MCF 10A (cell line): Measurements from ENCODE around the gene MED13L. TPM values are rescaled to one million over a fixed set of nuclear protein-coding genes. Genes with fewer than 3 reads are reported as not detected.

Experiments
- BruUV-seq: library from RNA; stranded (reverse); fragments of 400-500 nt; replicated peaks from 2 replicates; lab custom pipeline; 2021; lab: Mats Ljungman, UMichigan
- CTCF ChIA-PET: fragments of 300-600 bp; sonication (Branson Sonifier 250); formaldehyde crosslinking; extraction: SDS; loops from one replicate; lab custom pipeline; 2021; ENCODE audit warnings: antibody characterized with exemption, inconsistent platforms; lab: Yijun Ruan, JAX
- POLR2A ChIA-PET: fragments of 300-600, 350-650 bp; sonication (Branson Sonifier 250); formaldehyde crosslinking; extraction: SDS; loops from one replicate; lab custom pipeline; 2020; ENCODE audit warnings: antibody characterized with exemption, inconsistent platforms; lab: Yijun Ruan, JAX
- DNase-seq: peaks from one replicate; pipeline ENCODE4 v3.0.0-alpha.2; 2018; ENCODE audit not compliant: unreplicated experiment
- H3K27ac Mint-ChIP-seq: one replicate; pipeline ENCODE4 v1.8.0; 2022; ENCODE audit warnings: mild to moderate bottlenecking, low read depth, mixed read lengths; ENCODE audit not compliant: unreplicated experiment
- H3K27me3 Mint-ChIP-seq: one replicate; pipeline ENCODE4 v1.8.0; 2022; ENCODE audit warnings: mixed read lengths; ENCODE audit not compliant: insufficient read depth, unreplicated experiment
- H3K36me3 Mint-ChIP-seq: one replicate; pipeline ENCODE4 v1.8.0; 2022; ENCODE audit warnings: mild to moderate bottlenecking, moderate library complexity, mixed read lengths; ENCODE audit not compliant: insufficient read depth, unreplicated experiment
- H3K4me1 Mint-ChIP-seq: one replicate; pipeline ENCODE4 v1.8.0; 2022; ENCODE audit warnings: mixed read lengths; ENCODE audit not compliant: insufficient read depth, unreplicated experiment
- H3K4me3 Mint-ChIP-seq: one replicate; pipeline ENCODE4 v1.8.0; 2022; ENCODE audit warnings: mild to moderate bottlenecking, moderate library complexity, mixed read lengths; ENCODE audit not compliant: unreplicated experiment
- H3K9me3 Mint-ChIP-seq: one replicate; pipeline ENCODE4 v1.8.0; 2022; ENCODE audit warnings: mixed read lengths; ENCODE audit not compliant: unreplicated experiment
- CTCF ChIP-seq: fragments of 200-600 bp; IDR thresholded peaks from one replicate; pipeline ENCODE4 v1.8.0; 2022; ENCODE audit warnings: antibody characterized with exemption, mild to moderate bottlenecking; ENCODE audit not compliant: unreplicated experiment
- intact Hi-C: fragments of 100-400 bp; cut with micrococcal nuclease; formaldehyde crosslinking; loops from 2 replicates; pipeline ENCODE4 v1.14.1; 2022
- total RNA-seq: library from RNA; stranded (reverse); gene quantifications from 2 replicates; pipeline ENCODE4 v1.2.3, GENCODE V29; 2022

The MED13L gene
- total RNA-seq, 1 experiment from 2014 or later: 91.6 TPM

DNA sequence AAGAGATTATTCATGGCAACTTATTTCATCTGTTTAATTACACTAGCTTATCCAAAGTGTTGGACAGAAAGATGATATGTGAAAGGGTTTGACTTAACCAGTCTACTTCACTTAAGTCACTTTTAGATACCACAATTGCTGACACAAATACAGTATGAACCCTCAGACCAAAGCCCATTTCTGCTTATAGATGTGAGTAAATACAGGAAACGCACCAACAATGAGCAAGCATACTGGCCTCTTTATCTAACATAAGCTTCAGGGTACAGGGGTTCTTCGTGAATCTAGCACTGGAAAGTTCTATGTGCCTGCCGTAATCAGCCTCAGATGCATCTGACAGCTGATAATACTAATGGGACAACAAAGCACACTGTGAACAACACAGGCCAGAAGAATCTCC, 209.6 kb downstream of the MED13L start:
- intact Hi-C loops: loop anchor here (5.0 kb wide), 1 partner anchor 74 kb away; no protein-coding TSS in a partner anchor
- POLR2A ChIA-PET: interaction anchor here (1.0 to 1.8 kb wide), 3 partner anchors 9 to 53 kb away, joined by 4 to 6 read pairs (median 4); no protein-coding TSS in a partner anchor
- peaks cover 22% of the 10 kb centered on the region for H3K4me1 Mint-ChIP-seq
- no peak overlapping the region for H3K4me3 Mint-ChIP-seq
- H3K36me3 Mint-ChIP-seq: peaks cover 4% of the 10 kb centered on the region
- no peaks in the 10 kb centered on the region for H3K9me3 Mint-ChIP-seq
- no peaks in the 10 kb centered on the region for H3K27me3 Mint-ChIP-seq
- no peak for DNase-seq
- CTCF ChIA-PET: interaction anchor here (1.1 to 2.0 kb wide), 6 partner anchors 12 to 74 kb away, joined by 3 to 11 read pairs (median 4); no protein-coding TSS in a partner anchor
- BruUV-seq: no TSS peak
- TF ChIP-seq CTCF: no peak
- no peak overlapping the region for H3K27ac Mint-ChIP-seq

GRCh38 chr12:116066381-116067230, 210.9 kb downstream of the MED13L start:
- peak; percentile 55 for DNase-seq
- ChIA-PET CTCF (interaction anchor here (0.6 to 2.0 kb wide), 9 partner anchors 8 to 533 kb away, joined by 3 to 11 read pairs (median 3); no protein-coding TSS in a partner anchor), POLR2A (interaction anchor here (0.6 to 1.8 kb wide), 5 partner anchors 12 to 185 kb away, joined by 4 to 6 read pairs (median 4); no protein-coding TSS in a partner anchor)
- H3K4me3 Mint-ChIP-seq: no peak overlapping the region
- no peaks in the 10 kb centered on the region for H3K27me3 Mint-ChIP-seq
- no peaks in the 10 kb centered on the region for H3K9me3 Mint-ChIP-seq
- H3K27ac Mint-ChIP-seq: no peak overlapping the region
- H3K36me3 Mint-ChIP-seq: peaks cover 4% of the 10 kb centered on the region
- BruUV-seq: no TSS peak
- H3K4me1 Mint-ChIP-seq: peaks cover 18% of the 10 kb centered on the region
- intact Hi-C loops: loop anchor here (1.0 to 5.0 kb wide), 2 partner anchors 76 to 170 kb away; no protein-coding TSS in a partner anchor
- peak; percentile 70 for TF ChIP-seq CTCF

DNA sequence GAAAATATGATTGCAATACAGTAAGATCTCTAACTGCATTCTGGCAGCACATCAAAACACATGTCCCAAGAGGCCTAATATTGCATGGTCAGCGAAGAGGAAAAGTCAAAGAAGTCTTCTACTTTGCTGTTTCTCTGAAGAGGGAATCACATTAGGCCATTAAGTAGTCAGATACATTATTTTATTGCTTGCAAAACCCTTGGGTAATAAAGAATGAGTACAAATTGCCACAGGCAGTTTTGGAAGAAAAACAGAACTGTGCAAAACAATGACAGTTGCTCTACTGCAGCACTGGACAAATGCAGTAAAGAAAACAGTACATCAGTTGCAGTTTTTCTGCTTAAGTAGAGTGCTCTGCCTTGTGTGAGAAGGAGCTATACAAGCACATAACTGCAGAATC, 211.9 kb downstream of the MED13L start:
- no TSS peak for BruUV-seq
- H3K27me3 Mint-ChIP-seq: no peaks in the 10 kb centered on the region
- H3K36me3 Mint-ChIP-seq: peaks cover 4% of the 10 kb centered on the region
- intact Hi-C loops: loop anchor here (1.0 to 5.0 kb wide), 2 partner anchors 77 to 171 kb away; no protein-coding TSS in a partner anchor
- H3K27ac Mint-ChIP-seq: no peak overlapping the region
- CTCF ChIA-PET: interaction anchor here (0.6 to 1.2 kb wide), 6 partner anchors 9 to 534 kb away, joined by 3 to 5 read pairs (median 4); no protein-coding TSS in a partner anchor
- no peak for DNase-seq
- H3K9me3 Mint-ChIP-seq: no peaks in the 10 kb centered on the region
- H3K4me3 Mint-ChIP-seq: no peak overlapping the region
- POLR2A ChIA-PET: interaction anchor here (0.9 to 1.4 kb wide), 2 partner anchors 11 to 12 kb away, joined by 4 to 5 read pairs; no protein-coding TSS in a partner anchor
- peaks cover 14% of the 10 kb centered on the region for H3K4me1 Mint-ChIP-seq
- no peak for TF ChIP-seq CTCF

- CTCF ChIA-PET: interaction anchor here (0.7 to 1.0 kb wide), 2 partner anchors 11 to 19 kb away, joined by 3 to 4 read pairs; no protein-coding TSS in a partner anchor
- Mint-ChIP-seq H3K27me3 (no peaks in the 10 kb centered on the region), H3K9me3 (no peaks in the 10 kb centered on the region), H3K27ac (no peak overlapping the region), H3K36me3 (peaks cover 3% of the 10 kb centered on the region), H3K4me1 (peaks cover 14% of the 10 kb centered on the region), H3K4me3 (no peak overlapping the region)
- intact Hi-C loops: no loop called here
- POLR2A ChIA-PET: interaction anchor here (0.7 to 0.9 kb wide), 2 partner anchors 99 to 159 kb away, joined by 3 read pairs; no protein-coding TSS in a partner anchor
- TF ChIP-seq CTCF: no peak
- no peak for DNase-seq
- BruUV-seq: no TSS peak
These were observed 213.0 kb downstream of the MED13L start for GRCh38 chr12:116064493-116064892.
